Thoracic aorta endothelial cell (primary cell): ENCODE results near the gene TM4SF5. TPM values are rescaled to one million over a fixed set of nuclear protein-coding genes. Genes with fewer than 3 reads are reported as not detected.

Source experiments
- total RNA-seq: library from RNA; depleted of rRNA; stranded (reverse); fragments of >200 nt; gene quantifications from 2 replicates; pipeline ENCODE4 v1.2.3, GENCODE V29; 2012

Gene TM4SF5, protein sequence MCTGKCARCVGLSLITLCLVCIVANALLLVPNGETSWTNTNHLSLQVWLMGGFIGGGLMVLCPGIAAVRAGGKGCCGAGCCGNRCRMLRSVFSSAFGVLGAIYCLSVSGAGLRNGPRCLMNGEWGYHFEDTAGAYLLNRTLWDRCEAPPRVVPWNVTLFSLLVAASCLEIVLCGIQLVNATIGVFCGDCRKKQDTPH
- total RNA-seq = not detected in 2 replicates

DNA sequence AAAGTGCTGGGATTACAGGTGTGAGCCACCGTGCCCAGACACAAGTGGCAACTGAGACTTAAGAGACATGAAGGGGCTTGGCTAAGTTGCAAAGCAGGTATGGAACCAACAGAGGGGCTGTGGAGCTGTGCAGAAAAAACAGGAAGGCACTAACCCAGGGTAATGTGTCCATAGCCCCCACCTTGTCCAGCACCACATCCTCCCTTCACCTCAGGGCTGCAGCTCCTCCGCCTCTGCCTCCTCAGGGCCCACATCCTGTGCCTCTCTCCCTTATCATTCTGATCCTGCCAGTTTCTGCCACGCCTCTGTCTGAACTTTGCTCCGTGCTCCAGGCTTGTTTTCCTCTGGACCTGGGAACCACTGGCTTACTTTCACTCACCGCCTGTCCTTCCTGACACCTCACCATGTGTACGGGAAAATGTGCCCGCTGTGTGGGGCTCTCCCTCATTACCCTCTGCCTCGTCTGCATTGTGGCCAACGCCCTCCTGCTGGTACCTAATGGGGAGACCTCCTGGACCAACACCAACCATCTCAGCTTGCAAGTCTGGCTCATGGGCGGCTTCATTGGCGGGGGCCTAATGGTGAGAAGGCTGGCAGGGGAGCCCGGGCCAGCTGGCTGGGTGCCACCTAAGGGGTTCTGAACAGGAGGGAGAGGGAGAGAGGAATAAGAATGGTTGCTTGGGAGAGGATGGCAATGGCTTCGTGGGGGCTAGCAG, at the start of gene TM4SF5:
TSS of gene TM4SF5 (plus strand) at position 368 of the 716 bp plus-strand sequence. CDS start at position 405, 37 bp downstream.

DNA sequence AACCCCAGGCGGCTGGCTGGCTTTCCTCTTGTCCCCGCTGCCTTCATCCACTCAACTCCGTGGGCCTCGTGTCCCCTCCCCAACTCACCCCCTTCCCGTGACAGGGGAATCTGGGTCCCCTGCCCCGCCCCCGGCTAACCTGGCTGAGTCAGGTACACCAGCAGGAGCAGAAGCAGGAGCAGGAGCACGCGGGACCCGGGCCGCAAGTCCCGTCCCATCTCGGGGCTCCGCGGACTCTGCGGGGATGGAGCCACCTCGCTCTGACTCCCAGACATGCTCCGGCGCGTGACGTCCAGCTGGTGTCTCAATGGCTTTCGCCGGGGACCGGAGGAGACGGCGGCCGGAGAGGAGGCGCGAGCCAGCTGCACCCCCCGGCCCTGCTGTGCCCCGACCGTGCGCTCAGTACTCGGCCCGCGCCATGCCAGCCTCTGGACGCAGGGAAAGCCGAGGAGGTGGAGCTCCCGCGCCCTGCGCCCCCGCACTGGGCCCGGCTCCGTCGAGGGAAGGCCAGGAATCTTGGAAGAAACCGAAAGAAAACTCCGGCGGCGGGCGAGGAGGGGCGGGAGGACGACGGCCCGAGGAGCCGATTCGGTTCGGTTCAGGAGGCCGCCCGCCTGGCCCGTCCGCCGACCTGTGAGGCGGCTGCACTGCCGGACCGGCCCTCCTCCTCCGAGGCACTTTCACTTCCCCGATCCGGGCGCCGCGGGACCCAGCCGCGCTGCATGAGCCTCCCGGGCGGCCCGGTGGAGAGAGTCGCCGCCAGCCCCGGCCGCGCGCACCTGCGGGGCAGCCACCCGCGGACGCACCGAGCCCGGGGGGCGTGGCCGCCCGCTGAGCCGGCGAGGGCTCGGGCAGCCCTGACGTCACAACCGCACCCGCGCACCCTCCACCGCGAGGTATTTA, 32.3 kb upstream of the TM4SF5 start, which contains the start of the genes CXCL16 and ZMYND15:
TSS of gene CXCL16 (minus strand) at position 807 of the 903 bp plus-strand sequence. CDS start at position 218, 589 bp downstream.
TSS of gene ZMYND15 (plus strand) at position 712 of the 903 bp plus-strand sequence. CDS start 716 bp downstream, outside the sequence.

DNA sequence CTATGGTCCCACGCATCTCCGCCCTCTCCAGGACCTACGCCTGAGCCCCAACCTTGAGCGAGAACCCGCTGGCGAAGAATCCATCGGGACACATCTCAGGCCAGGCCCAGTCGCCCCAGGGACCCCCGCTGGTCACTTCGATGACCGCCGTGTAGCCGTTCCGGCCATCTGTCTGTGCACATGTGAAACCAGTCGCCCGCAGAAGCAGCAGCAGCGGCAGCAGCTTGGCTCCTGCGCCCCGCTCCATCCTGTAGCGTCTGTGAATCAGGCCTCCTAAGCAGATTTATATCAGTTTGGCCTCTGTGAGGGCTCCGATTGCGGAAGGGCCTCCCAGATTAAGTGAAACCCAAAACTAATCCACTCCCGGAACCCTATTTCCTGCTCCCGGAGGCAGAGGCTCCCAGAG, 14.4 kb downstream of the TM4SF5 start, which contains the start of gene VMO1:
TSS of gene VMO1 (minus strand) at position 259 of the 406 bp plus-strand sequence. CDS start at position 247, 12 bp downstream.

DNA sequence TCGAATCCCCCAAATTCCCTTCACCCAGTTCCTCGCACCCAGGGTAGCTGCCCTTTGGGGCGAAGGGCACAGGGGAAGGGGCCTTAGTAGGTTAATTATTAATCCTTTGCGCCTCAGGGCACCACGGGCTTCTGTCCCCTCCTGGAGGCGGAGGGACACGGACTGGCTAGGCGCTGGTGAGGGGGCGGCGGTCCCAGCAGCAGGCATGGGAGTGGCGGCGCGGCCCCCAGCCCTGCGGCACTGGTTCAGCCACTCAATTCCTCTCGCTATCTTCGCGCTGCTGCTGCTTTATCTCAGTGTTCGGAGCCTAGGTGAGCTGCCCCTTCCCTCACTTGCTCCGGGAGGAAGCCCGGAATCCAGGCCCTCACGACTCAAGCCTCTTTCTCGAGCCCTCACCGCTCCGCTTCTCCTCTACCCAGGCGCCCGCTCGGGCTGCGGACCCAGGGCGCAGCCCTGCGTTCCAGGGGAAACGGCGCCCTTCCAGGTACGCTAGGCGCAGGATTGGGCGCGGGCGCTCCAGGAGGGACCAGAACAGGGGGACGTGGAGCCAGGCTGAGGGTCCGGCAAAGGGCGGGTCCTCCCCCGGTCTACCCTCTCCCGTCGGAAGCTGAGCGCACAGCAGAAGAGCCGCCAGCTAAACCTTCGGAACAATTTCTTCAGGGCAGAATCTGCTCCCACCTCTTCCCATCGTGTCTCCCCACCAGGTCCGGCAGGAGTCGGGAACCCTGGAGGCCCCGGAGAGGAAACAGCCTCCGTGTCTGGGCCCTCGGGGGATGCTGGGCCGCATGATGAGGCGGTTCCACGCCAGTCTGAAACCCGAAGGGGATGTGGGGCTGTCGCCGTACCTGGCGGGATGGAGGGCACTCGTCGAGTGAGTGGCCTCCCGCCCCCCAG, 17.4 kb downstream of the TM4SF5 start, which contains the start of gene GLTPD2:
TSS of gene GLTPD2 (plus strand) at position 158 of the 894 bp plus-strand sequence. CDS start at position 206, 48 bp downstream.

DNA sequence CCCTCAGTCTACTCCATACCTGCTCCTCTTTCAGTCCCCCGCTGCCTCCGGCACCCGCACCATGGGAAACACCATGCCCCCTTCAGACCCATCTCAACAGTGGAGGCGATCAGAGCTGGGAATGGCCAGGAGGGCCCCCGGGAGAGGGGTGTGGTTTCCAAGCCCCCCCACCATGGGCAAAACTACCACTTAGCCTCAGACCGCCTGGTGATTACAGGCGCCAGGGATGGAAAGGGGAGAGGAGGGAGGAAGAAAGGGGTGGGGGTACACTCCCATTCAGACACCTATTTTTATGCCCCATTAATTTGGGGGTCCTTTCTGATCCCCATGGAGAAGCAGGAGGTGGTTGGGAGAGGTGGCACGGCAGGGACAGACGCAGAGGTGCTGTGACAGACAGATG, 30.5 kb downstream of the TM4SF5 start, which contains the start of gene C17orf114:
TSS of gene C17orf114 (minus strand) at position 101 of the 400 bp plus-strand sequence.

DNA sequence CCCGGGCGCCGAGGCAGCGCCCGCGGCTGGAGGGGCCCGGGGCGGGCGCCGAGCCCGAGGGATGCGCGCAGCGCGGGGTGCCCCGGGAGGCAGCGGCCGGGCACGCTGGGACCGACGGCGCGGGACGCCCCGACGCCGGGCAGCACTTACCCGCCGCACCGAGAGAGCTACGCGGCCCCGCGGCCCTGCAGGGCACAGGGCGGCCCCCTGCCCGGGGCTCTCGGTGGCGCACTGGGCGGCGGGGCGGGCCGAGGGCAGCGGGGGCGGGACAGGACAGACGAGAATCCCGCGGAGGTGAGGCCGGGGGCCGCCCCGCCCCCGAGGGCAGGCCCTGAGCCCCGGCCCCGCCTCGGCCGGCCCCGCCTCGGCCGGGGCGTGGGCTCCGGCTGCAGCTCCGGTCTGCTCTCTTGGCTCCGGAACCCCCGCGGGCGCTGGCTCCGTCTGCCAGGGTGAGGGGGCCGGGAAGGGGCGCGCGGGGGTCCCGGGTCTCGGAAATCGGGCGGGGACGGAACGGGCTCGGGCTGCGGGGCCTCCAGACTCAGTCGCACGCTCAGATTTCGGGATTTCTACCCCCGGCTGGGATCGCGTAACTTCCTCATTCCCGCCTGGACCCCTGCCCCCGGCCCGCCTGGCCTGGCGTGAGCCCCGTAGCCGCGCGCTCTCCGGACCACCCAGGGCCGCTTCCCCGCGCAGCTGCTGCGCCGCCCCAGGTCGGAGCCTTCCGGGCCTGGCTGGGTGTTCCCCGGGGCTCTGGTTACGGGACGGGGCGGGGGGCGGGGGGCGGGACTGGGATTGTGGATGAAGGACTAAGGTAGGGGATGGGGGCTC, 35.3 kb downstream of the TM4SF5 start, which contains the start of gene PLD2:
TSS of gene PLD2 (plus strand) at position 376 of the 828 bp plus-strand sequence. CDS start 621 bp downstream, outside the sequence.

Other genes starting within 250 kb of the TM4SF5 start
- gene MYBBP1A, start 216.5 kb upstream of the TM4SF5 start, total RNA-seq = 65.3 and 83.6 TPM in 2 replicates
- gene GGT6, start 211.3 kb upstream of the TM4SF5 start, total RNA-seq = not detected in 2 replicates
- not detected in 2 replicates for gene SMTNL2, start 187.4 kb upstream of the TM4SF5 start, total RNA-seq
- gene ALOX15, start 130.2 kb upstream of the TM4SF5 start, total RNA-seq = not detected in 2 replicates
- gene PELP1, start 67.7 kb upstream of the TM4SF5 start, total RNA-seq = 23.3 and 40.8 TPM in 2 replicates
- 18.4 and 20.7 TPM in 2 replicates for gene ARRB2, start 61.3 kb upstream of the TM4SF5 start, total RNA-seq
- 12.0 and 14.9 TPM in 2 replicates for gene MED11, start 40.5 kb upstream of the TM4SF5 start, total RNA-seq
- 0.27 TPM in 1 of 2 replicates, not detected in the other for gene ZMYND15, start 32.1 kb upstream of the TM4SF5 start, total RNA-seq
- 2.8 and 5.6 TPM in 2 replicates for gene CXCL16, start 32.0 kb upstream of the TM4SF5 start, total RNA-seq
- 0.57 and 0.93 TPM in 2 replicates for gene VMO1, start 14.5 kb downstream of the TM4SF5 start, total RNA-seq
- gene GLTPD2, start 17.1 kb downstream of the TM4SF5 start, total RNA-seq = not detected in 2 replicates
- gene PSMB6, start 24.3 kb downstream of the TM4SF5 start, total RNA-seq = 140 and 154 TPM in 2 replicates
- 27.9 and 28.6 TPM in 2 replicates for gene PLD2, start 35.3 kb downstream of the TM4SF5 start, total RNA-seq
- 41.5 and 49.9 TPM in 2 replicates for gene MINK1, start 61.5 kb downstream of the TM4SF5 start, total RNA-seq
- gene C17orf107, start 127.7 kb downstream of the TM4SF5 start, total RNA-seq = 0.50 and 0.80 TPM in 2 replicates
- 0.13 and 0.43 TPM in 2 replicates for gene CHRNE, start 131.2 kb downstream of the TM4SF5 start, total RNA-seq
- not detected in 2 replicates for gene GP1BA, start 160.4 kb downstream of the TM4SF5 start, total RNA-seq
- 43.7 and 45.5 TPM in 2 replicates for gene SLC25A11, start 168.2 kb downstream of the TM4SF5 start, total RNA-seq
- gene RNF167, start 168.4 kb downstream of the TM4SF5 start, total RNA-seq = 25.3 and 26.6 TPM in 2 replicates
- gene PFN1, start 176.6 kb downstream of the TM4SF5 start, total RNA-seq = 587 and 743 TPM in 2 replicates
- 1.6 and 2.4 TPM in 2 replicates for gene ENO3, start 179.2 kb downstream of the TM4SF5 start, total RNA-seq
- 33.9 and 43.0 TPM in 2 replicates for gene SPAG7, start 195.9 kb downstream of the TM4SF5 start, total RNA-seq
- gene CAMTA2, start 215.8 kb downstream of the TM4SF5 start, total RNA-seq = 14.4 and 18.5 TPM in 2 replicates
- gene INCA1, start 225.6 kb downstream of the TM4SF5 start, total RNA-seq = 0.22 and 0.27 TPM in 2 replicates
- 86.4 and 132 TPM in 2 replicates for gene KIF1C, start 226.1 kb downstream of the TM4SF5 start, total RNA-seq